SKM-1 treated with dmso at 0.1 percent for 144 hours (cell line): ENCODE data around the gene GSTK1.

Experiments used
- DNase-seq: peaks from one replicate; lab custom pipeline; 2025; ENCODE audit not compliant: unreplicated experiment; lab: John Stamatoyannopoulos, UW

Gene GSTK1

DNA sequence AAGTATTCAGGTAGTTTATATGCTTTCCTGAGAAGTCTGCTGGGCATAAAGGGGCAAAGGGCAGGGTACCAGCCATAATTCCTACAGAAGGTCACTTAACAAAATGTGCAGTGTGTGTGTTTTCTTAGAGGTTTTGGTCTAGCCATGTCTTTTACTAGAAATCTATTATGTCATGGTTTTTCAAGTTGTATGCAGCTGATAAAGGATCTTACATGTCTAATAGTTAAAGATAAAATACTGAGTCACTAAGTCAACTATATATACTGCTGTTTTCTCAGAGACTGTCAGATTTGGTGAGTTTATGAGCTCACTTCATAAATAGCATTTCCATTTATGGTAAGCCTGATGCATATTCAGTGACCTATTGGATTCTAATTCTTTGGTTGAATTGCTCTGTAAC, 32.6 kb downstream of the GSTK1 start:
- DNase-seq: no peak

- no peak for DNase-seq
These were observed 33.4 kb downstream of the GSTK1 start for GRCh38 chr7:143296686-143297085.

DNA sequence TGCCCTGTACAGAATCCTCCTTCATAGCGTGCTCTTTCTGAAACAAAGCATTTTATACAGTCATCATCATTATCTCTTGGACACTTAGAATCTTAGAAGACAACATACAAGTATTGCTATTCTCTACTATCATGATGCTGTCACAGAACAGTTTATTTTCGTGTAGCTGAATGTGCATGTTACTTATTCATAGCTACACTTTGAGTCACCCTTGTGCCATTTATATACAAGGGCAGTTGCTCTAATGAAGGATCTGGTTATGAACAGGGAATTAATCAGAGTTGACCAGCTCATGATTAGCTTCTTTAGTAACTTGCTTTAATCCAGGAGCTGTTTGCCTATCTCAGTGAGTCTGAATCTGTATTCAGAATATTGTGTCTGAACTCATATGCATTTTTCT, 36.1 kb downstream of the GSTK1 start:
- no peak for DNase-seq

GRCh38 chr7:143299840-143300239, 36.6 kb downstream of the GSTK1 start:
- DNase-seq: no peak

DNA sequence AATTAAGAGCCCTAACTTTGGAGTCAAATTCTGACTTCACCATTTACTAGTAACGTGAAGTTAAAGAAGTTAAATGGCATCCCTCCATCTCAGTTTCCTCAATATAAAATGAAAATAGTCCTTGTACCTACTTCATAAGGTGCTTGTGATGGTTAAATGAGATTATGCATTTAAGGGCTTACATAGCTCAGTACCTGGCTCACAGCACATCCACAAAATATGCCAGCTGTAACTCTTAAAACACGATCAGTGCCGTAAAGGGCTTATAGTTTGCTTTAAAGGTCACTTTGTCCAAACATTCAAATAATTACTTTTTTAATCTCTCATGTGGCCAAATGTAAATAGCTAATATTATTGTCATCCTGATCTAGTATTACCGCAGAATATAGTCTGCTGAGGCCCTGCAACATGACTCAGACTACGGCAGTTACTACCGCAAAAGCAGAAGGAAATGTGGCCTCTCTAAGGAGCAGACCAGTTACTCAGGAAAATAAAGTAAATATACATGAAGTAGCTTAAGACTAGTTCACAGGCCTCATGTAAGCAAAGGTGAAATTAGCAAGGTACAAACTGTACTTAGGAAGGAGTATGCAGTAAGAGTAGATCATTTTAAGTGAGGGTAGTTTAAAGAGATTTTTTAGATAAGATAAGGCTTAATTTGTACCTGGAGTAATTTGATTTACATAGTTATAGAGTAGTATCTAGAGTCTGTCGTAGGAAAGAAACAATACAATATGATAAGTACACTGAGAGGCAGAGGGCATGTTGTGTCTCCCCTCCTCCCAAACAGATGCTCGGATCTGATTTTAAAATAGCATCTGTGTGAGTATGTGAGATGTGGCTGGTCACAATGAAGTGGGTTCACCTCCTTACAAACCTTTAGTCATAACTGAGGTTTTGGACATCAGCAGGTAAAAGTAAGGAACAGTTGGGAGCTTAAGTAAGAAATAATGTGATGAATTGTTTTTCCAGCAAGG, 38.0 kb downstream of the GSTK1 start:
- DNase-seq: peak; percentile 83

GRCh38 chr7:143303733-143304132, 40.5 kb downstream of the GSTK1 start:
- DNase-seq: no peak

- no peak for DNase-seq
These were observed 41.7 kb downstream of the GSTK1 start for GRCh38 chr7:143304938-143305337.

DNA sequence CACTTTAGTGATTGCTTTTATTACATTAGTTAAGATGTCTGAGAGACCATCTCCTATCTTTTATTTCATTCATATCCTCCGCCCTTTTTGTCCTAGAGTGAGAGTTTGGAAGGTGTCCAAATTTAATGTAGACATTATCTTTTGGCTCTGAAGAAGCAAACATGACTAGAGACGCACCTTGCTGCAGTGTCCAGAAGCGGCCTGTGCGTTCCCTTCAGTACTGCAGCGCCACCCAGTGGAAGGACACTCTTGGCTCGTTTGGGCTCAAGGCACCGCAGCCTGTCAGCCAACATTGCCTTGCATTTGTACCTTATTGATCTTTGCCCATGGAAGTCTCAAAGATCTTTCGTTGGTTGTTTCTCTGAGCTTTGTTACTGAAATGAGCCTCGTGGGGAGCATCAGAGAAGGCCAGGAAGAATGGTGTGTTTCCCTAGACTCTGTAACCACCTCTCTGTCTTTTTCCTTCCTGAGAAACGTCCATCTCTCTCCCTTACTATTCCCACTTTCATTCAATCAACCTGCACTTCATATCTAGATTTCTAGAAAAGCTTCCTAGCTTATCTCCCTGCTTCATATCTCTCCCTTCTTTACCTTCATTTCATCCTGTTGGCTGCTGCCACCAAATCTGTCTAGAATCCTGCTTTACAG, 42.3 kb downstream of the GSTK1 start:
- peak; percentile 50 for DNase-seq

DNA sequence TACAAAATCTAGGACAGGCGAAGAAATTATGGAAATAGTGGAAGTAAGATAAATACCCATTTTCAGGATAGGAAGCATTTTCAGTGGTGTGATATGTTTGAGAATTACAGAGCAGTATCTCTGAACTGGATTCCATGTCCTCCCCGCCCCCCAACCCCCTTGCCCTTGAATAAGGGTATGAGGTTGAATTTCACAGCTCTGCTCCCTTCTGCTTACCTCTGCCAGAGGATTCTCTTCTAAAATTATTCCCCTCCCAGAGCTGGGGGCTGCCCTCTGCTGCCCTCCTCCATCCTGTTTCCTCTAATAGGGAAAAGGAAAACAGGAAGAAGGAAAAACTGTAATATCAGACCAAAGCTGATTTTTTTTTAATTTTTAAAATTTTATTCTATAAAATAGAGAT, 45.4 kb downstream of the GSTK1 start:
- no peak for DNase-seq

- peak; percentile 29 for DNase-seq
These were observed 50.9 kb downstream of the GSTK1 start for GRCh38 chr7:143314127-143314526.

DNA sequence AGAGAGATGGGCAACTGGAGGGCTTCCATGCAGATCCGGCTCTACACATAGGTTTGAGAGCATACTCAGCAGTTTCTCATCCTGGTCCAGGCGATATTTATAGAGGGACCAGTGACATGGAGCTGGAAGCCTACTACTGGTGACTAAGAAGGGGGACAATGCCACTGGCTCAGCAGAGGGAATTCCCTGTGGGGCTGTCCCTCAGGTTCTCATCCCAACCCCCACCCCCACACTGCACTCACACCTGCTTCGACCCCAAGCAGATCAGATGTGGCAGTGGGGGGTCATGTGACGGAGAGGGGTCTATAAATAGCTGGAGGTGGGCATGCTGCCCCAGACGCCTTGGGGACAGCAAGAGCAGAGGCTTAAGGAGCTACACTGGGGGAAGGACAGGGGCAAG, 52.5 kb downstream of the GSTK1 start, which contains the start of gene CLCN1:
Gene CLCN1, plus strand, starts transcription at position 336 of the 400 bp plus-strand sequence. CDS start 102 bp downstream, outside the sequence.
- no peak for DNase-seq

GRCh38 chr7:143316492-143316891, 53.3 kb downstream of the GSTK1 start:
- peak; percentile 48 for DNase-seq

- peak; percentile 74 for DNase-seq
These were observed 55.4 kb downstream of the GSTK1 start for GRCh38 chr7:143318661-143319060.
